GM10847 (cell line): ENCODE measurements around the gene GSTP1.

ENCODE experiments used
- POLR2A ChIP-seq: IDR thresholded peaks from 2 replicates; pipeline ENCODE4 v1.6.1; 2011; ENCODE audit not compliant: insufficient read length; ENCODE audit errors: extremely low read depth

GSTP1 gene

DNA sequence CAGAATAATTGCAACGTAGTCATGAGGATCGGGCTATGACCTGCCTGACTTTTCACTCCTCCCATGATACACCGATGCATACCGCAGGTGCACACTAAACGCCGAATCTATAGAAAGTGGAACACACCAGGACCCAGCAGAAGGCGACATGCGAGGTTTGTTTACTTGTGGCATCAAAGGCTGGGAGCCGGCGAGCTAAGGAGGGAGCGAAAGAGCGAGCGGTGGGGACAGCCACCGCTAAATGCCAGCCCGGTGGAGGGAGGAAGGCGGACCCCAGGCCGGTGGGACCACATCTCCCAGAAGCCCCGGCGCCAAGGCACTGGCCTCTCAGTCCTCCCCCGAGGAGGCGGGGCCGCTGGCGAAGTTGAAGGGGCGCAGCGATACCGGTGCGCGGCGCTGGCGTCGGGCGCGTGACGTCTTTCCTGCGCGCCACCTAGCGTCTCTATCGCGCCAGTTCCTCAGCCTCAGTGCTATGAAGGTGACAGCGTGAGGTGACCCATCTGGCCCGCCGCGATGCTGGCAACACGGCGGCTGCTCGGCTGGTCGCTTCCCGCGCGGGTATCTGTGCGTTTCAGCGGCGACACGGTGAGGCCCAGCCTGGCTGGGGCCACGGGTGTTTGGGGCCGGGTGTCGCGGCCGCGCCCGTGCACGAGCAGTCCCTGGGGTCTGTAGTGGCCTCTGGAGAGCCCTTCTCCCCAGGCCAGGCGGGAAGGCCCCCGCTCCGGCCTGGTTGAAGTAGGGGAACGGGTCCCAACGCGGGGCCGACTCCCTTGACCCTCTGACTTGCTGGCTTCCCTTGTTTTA, 23.1 kb downstream of the GSTP1 start, which contains the start of gene NDUFV1:
Gene NDUFV1, plus strand, starts transcription at position 445 of the 804 bp plus-strand sequence. Its CDS starts 69 bp downstream, at position 514.
- TF ChIP-seq POLR2A = peak; percentile 63

DNA sequence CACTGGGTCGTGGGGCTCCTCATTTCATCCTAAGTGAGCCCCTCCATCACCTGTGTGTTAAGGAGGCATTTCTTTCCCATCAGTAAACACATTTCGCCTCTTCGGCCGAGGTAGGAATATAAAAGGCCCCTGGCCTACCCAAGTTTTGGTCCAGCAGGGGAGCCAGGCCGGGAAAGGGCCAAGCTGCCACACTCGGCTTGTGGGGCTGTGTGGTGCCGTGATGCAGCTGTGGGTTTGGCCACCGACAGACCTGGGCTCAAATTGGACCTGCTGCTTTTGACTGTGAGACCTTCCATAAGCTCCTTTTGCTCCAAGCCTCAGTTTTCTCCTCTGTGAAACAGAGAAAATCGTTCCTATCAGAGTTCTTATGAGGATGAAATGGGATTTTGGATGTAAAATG, 23.9 kb downstream of the GSTP1 start:
- no peak for TF ChIP-seq POLR2A

DNA sequence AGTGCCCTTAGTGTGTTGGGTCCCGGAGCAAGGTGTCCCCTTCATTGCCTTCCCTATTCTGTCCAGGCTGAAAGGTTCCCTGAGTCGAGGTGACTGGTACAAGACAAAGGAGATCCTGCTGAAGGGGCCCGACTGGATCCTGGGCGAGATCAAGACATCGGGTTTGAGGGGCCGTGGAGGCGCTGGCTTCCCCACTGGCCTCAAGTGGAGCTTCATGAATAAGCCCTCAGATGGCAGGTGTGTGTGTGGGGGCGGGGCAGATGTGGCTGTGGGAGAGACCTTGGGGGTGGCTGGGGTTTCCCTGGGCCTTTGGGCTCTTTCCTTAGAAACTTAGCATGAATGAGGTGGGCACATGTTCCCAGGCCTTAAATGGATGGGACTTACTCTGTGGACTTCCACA, 24.9 kb downstream of the GSTP1 start:
- no peak for TF ChIP-seq POLR2A

DNA sequence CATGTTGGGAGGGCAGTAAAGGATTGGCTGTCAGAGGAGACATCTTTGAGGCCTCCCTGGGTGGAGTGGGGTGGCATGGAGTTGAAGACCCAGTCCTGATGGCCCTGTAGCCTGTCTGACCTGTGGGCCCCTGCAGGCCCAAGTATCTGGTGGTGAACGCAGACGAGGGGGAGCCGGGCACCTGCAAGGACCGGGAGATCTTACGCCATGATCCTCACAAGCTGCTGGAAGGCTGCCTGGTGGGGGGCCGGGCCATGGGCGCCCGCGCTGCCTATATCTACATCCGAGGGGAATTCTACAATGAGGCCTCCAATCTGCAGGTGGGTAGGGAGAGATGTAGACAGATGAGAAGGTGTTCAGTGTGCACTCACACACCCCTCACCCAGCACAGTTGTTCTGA, 25.7 kb downstream of the GSTP1 start:
- TF ChIP-seq POLR2A = no peak

DNA sequence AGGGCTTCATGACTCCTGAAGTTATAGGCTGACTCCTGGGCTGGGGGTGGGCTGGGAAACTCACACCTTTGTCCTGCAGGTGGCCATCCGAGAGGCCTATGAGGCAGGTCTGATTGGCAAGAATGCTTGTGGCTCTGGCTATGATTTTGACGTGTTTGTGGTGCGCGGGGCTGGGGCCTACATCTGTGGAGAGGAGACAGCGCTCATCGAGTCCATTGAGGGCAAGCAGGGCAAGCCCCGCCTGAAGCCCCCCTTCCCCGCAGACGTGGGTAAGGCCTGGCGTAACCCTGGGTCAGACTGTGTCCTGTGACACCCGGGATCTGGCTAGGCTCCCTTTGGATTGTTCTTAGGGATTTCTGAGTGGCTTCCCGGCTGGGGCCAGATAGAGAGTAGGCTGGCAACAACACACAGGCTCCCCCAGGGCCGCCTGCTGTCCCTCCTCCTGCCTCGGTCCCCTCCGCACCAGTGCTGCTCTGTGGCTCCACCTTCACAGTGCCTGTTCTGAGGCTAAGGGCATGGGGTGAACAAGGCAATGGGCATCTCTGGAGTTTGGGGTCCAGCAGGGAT, 26.8 kb downstream of the GSTP1 start:
- no peak for TF ChIP-seq POLR2A

DNA sequence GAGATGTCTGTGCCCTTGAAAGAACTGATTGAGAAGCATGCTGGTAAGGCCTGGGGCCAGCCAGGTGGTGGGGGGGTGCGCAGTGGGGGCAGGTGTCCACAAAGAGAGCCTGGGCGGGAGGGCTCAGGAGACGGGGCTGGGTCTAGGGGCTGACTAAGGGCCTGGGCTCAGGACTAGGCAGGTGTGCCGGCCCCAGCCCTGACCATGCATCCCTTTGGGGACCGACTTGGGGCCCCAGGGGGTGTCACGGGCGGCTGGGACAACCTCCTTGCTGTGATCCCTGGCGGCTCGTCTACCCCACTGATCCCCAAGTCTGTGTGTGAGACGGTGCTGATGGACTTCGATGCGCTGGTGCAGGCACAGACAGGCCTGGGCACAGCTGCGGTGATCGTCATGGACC, 27.6 kb downstream of the GSTP1 start:
- TF ChIP-seq POLR2A = no peak

DNA sequence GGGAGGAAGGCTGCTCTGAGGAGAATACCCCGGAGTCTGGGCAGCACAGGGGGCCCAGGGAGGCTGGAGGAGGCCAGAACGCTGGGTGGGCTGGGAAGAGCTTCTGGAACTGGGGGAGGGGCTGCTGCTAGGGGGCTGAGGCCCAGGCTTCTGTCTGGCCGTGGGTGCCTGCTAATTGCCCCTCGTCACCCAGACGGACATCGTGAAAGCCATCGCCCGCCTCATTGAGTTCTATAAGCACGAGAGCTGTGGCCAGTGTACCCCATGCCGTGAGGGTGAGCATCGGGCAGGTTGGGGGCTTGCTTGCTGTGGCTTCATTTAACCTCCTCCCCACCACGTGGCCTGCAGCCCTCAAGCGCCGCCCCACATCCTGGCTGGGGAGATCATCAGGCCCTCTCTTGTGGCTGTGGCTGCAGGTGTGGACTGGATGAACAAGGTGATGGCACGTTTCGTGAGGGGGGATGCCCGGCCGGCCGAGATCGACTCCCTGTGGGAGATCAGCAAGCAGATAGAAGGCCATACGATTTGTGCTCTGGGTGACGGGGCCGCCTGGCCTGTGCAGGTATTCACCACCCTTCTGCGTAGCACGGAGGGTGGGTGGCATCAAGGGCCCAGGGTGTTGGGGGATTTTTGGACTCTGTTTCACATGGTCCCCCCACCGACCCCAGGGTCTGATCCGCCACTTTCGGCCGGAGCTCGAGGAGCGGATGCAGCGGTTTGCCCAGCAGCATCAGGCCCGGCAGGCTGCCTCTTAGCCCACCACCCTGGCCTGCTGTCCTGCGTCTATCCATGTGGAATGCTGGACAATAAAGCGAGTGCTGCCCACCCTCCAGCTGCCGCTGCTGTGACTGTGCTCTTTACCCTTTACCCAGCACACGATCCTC, 28.3 kb downstream of the GSTP1 start:
- no peak for TF ChIP-seq POLR2A

DNA sequence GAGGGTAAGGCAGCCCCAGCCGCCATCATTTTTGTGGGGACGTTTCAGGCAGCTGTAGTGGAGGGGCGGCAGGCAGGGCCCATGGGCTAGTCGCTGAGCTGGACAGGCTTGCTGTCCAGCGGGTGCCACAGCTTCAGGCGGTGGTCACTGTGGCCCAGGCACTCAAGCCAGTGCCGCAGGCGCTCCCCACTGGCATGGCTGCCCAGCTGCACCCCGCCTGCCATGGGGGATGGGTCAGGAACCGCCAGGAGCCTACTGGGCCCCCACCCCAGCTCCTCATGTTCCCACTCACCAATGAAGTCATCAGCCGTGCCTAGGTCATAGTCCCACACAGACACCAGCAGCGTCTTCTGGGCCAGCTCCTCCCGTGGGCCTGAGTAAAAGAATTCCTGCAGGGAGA, 29.1 kb downstream of the GSTP1 start:
- no peak for TF ChIP-seq POLR2A

DNA sequence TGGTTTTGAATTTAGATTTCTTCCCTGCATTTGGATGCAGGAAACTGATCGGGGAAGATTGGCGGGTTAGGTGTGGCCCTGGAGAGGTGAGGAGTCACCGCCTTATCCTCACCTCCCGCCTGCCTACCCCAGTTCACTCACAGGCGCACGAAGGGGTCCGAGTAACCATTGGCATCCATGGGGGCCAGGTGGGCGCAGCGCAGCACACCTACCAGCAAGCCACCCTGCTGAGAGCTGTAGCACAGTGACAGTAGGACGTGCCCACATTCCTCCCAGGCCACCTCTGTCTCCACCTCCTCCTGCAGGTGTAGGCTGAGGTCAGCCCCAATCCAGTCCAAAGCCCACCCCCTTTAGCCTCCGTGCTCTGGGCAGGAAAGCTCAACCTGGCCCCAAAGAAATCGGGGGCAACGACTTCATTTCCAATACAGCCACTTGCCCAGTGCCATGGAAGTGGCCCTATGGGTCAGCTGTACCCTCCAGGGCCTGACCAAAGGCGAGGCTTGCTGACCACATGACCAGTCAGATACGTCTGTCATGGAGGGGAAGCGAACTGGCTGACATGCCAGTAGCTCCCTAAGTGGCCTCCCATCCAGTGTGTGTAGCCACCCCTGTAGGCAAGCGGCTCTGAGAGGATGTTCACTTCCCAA, 29.8 kb downstream of the GSTP1 start:
- TF ChIP-seq POLR2A = no peak

DNA sequence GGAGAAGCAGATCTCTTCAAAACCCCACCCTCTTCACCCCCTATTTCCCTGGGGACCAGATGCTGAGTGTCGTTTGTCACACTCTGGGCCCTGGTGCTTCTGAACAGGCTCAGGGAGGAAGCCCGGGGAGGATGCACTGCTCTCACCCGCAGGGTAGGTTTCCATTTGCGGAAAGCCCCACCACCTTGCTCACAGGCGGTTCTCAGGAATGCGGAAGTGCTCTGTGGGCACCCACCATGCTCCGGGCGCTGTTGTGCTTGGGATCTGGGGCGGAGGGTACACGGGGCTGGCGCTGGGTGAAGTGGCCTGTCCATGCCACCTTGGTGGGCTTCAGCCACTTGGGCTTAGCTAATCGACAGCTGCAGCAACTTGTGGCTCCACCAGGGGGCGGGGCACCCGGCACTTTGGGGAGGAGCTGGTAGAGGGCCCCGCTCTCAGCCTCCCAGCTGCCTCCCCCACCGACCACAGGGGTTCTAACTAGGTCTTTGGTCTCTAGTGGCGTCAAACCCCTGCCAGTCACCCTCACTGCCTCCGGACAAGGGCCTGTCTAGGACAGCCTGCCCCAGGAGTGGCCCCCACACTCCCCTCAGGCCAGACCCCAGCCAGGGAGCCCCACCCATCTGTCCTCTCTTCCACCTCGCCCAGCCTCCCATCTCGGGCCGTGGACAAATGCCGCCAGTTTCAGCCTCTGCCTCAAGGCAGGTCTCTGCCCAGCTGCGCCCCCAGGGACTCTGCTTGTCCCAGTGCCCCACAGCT, 30.5 kb downstream of the GSTP1 start:
- peak; percentile 47 for TF ChIP-seq POLR2A

DNA sequence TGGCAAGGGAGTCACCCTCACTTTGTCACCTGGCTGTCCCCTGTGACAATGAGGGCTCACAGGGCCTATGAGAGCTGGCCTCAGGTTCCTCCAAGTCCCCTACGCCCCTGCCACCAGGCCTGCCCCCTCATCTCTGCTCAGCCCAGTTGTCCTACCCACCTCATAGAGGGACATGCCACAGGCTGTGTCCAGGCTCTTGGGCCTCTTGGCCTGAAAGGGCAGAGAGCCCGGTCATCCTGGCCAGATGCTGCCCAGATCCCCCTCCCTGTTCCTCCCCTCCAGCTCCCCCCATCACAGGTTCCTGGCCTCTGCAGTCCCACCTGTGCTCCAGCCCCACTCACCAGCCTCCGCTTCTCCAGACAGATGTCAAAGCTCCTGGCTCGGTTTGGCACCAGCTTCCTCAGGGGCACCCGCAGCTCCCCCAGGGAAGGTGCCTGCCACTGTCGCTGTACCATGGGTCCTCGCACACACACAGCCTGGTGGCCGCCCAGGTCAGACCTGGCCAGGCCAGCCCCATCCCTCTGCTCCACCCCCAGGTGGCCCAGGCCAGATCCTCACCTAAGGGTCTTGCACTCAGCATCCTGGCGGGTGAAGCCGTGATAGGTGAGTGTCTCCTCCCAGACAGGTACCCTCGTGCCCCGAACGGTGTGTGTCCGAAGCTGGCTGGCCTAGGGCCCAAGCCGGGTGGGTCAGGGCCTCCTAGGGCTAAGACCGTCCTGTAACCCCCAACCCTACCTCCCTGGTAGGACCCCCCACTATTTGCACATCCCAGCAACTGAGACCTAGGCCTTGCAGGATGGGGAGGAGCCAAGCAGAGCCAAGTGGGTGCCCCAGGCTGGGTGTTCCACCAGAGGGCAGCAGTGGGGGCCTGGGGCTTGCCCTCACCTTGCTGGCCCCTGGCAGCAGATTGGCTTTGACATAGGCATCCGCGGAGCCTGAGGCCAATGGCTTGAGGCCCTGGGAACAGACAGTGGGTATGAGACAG, 31.4 kb downstream of the GSTP1 start:
- TF ChIP-seq POLR2A = no peak

DNA sequence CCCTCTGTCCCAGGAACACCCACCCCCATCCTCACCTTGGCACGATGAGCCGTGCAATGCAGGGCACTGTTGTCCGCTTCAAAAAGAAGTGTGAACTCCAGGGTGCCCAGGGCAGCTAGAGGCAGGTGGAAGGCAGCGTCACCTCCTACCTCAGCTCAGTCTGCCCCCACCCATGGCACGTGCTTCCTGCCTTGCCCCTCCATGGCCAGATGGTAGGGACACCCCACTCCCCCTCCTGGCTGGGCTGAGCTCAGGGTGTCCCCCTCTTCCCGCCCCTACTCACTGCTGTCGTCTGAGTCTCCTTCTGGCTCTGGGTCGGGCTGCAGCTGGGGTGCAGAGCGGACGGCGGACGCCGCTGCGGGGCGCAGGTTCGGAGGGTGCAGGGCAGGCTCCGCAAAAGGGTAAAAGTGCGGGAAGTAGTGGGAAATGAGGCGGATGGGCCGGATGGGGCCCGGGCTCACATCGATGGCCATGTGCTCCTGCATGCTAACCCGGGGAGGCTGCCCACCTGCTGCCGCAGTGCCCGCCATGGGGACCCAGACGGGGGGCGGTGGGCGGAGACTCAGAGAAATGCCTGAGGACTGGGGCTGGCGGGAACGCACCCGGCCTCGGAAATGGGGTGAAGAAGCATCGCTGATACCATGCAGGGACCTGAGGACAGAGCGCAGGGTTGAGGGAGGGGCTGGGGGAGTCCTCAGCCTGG, 32.3 kb downstream of the GSTP1 start:
- no peak for TF ChIP-seq POLR2A
